Measurements from ENCODE around the gene COL6A5.
"Not testable (repeated sequence)": the region's sequence is repeated elsewhere in the genome, so short reads cannot be mapped to it uniquely, and the experiment has no call there.

- TF ChIP-seq, protein P1, sequence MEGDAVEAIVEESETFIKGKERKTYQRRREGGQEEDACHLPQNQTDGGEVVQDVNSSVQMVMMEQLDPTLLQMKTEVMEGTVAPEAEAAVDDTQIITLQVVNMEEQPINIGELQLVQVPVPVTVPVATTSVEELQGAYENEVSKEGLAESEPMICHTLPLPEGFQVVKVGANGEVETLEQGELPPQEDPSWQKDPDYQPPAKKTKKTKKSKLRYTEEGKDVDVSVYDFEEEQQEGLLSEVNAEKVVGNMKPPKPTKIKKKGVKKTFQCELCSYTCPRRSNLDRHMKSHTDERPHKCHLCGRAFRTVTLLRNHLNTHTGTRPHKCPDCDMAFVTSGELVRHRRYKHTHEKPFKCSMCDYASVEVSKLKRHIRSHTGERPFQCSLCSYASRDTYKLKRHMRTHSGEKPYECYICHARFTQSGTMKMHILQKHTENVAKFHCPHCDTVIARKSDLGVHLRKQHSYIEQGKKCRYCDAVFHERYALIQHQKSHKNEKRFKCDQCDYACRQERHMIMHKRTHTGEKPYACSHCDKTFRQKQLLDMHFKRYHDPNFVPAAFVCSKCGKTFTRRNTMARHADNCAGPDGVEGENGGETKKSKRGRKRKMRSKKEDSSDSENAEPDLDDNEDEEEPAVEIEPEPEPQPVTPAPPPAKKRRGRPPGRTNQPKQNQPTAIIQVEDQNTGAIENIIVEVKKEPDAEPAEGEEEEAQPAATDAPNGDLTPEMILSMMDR (IDR thresholded peaks at IDR 0.05) = not testable (repeated sequence)
- not testable (repeated sequence) for TF ChIP-seq POLR2A (IDR thresholded peaks at IDR 0.05)
Measured at GRCh38 chr3:130348258-130348657, 2.8 kb downstream of the COL6A5 start.

Measured in thyroid gland (tissue), 4 donors.